Measurements from ENCODE around the gene GRAP2. TPM values are rescaled to one million over a fixed set of nuclear protein-coding genes. Genes with fewer than 3 reads are reported as not detected.

Gene GRAP2
- total RNA-seq, 1 experiment from 2014 or later, result 0.42 TPM

- no peaks in the 10 kb centered on the region for H3K9me2 ChIP-seq (ENCODE audit: insufficient read depth)
- intact Hi-C loops (cut with micrococcal nuclease), result no loop called here
- DNase-seq (ENCODE audit: low read depth, low spot score) (no peak), ATAC-seq (no peak)
- ChIA-PET POLR2A (no interaction called here), CTCF (interaction anchor here (1.2 kb wide), 1 partner anchor 27 kb away, joined by 3 read pairs; no protein-coding TSS in a partner anchor), RAD21 (ENCODE audit: low non-redundant PET in 1 of 2, low total read pairs in 2 of 2, uncharacterized antibody in 2 of 2, unreplicated experiment in 2 of 2) (no interaction called here)
- no peak for TF ChIP-seq POLR2AphosphoS5 (IDR thresholded peaks at IDR 0.05; ENCODE audit: low read depth, low read length)
- TF ChIP-seq ATF3 (IDR thresholded peaks at IDR 0.05), result no peak
- no peak for TF ChIP-seq ZBTB33 (IDR thresholded peaks at IDR 0.05; ENCODE audit: extremely low read depth, insufficient replicate concordance, low read length)
- TF ChIP-seq ZFX (IDR thresholded peaks at IDR 0.05), result no peak
- TF ChIP-seq MAX (IDR thresholded peaks at IDR 0.05), result no peak
- no peak for TF ChIP-seq ZNF274 (IDR thresholded peaks at IDR 0.05; ENCODE audit: low read depth, low read length)
- no peaks in the 10 kb centered on the region for H4K20me1 ChIP-seq (ENCODE audit: insufficient read depth)
- BruUV-seq (replicated peaks), result no TSS peak
- H3K4me3 ChIP-seq (replicated peaks in 1 of 2; ENCODE audit: low read depth in 1 of 2, low read length in 2 of 2), result no peak overlapping the region
- H3K79me2 ChIP-seq (ENCODE audit: insufficient read depth, low read length), result peaks cover 38% of the 10 kb centered on the region
- no peak overlapping the region for H2AFZ ChIP-seq (ENCODE audit: low read depth, low read length, poor library complexity, severe bottlenecking)
- H3K4me2 ChIP-seq (ENCODE audit: low read length), result no peak overlapping the region
- no peak overlapping the region for H3K27ac ChIP-seq (ENCODE audit: low read depth, low read length)
- no peaks in the 10 kb centered on the region for H3K36me3 ChIP-seq (ENCODE audit: control insufficient read depth in 1 of 2, insufficient read depth in 2 of 2, low read length in 2 of 2)
- no peaks in the 10 kb centered on the region; a peak in 1 of 4 replicates for H3K4me1 ChIP-seq (ENCODE audit: control insufficient read depth in 1 of 2, insufficient read depth in 2 of 2, low read length in 2 of 2)
- no peaks in the 10 kb centered on the region for H3K27me3 ChIP-seq (ENCODE audit: insufficient read depth, low read length)
- no peak overlapping the region for H3K9ac ChIP-seq (ENCODE audit: low read length)
- no peaks in the 10 kb centered on the region for H3K9me3 ChIP-seq (ENCODE audit: control insufficient read depth in 1 of 2, insufficient read depth in 1 of 2, low read depth in 1 of 2, low read length in 2 of 2)
Measured at GRCh38 chr22:40009951-40010671, 109.2 kb downstream of the GRAP2 start.
